ENCODE measurements around the gene STXBP5L.
"Not testable (repeated sequence)": the region's sequence is repeated elsewhere in the genome, so short reads cannot be mapped to it uniquely, and the experiment has no call there.

GRCh38 chr3:121355960-121356359 lies 448.0 kb downstream of the STXBP5L start:
- TF ChIP-seq RFX5 (IDR thresholded peaks at IDR 0.05; ENCODE audit: low read depth, low read length); CTCF (conservative IDR thresholded peaks at IDR 0.05; ENCODE audit: low read depth, low read length); POLR2A (IDR thresholded peaks at IDR 0.05; ENCODE audit: low read depth, low read length); MAZ (IDR thresholded peaks at IDR 0.05; ENCODE audit: borderline replicate concordance, low read depth, low read length); RCOR1 (IDR thresholded peaks at IDR 0.05; ENCODE audit: insufficient replicate concordance, low read length): not testable (repeated sequence)
